ENCODE measurements around the gene GSTM3.

GSTM3 gene

GRCh38 chr1:109740615-109741373 is at the start of gene GSTM3:
Gene GSTM3 (minus strand): TSS chr1:109741038. CDS start chr1:109740287, 751 bp downstream.
- DNase-seq = no peak

GRCh38 chr1:109790329-109790728 is 49.5 kb upstream of the GSTM3 start:
- DNase-seq = no peak

GRCh38 chr1:109789551-109790180 is 48.8 kb upstream of the GSTM3 start:
- no peak for DNase-seq

GRCh38 chr1:109788695-109789521 is 48.1 kb upstream of the GSTM3 start:
- no peak for DNase-seq

GRCh38 chr1:109787845-109788601 is 47.2 kb upstream of the GSTM3 start:
- peak; percentile 28 for DNase-seq

- no peak for DNase-seq
These were observed 46.5 kb upstream of the GSTM3 start for GRCh38 chr1:109787211-109787844.

- no peak for DNase-seq
These were observed 45.7 kb upstream of the GSTM3 start for GRCh38 chr1:109786531-109787021.

- DNase-seq = no peak
These were observed 45.3 kb upstream of the GSTM3 start for GRCh38 chr1:109786112-109786480.

GRCh38 chr1:109785446-109786111 is 44.7 kb upstream of the GSTM3 start:
- no peak for DNase-seq

GRCh38 chr1:109784551-109785252 is 43.9 kb upstream of the GSTM3 start:
- DNase-seq = no peak

GRCh38 chr1:109783436-109783835 is 42.6 kb upstream of the GSTM3 start:
- no peak for DNase-seq

GRCh38 chr1:109782927-109783326 is 42.1 kb upstream of the GSTM3 start:
- no peak for DNase-seq

- DNase-seq = no peak
These were observed 41.7 kb upstream of the GSTM3 start for GRCh38 chr1:109782514-109782913.

GRCh38 chr1:109781806-109782205 is 41.0 kb upstream of the GSTM3 start:
- no peak for DNase-seq

- no peak for DNase-seq
These were observed 40.1 kb upstream of the GSTM3 start for GRCh38 chr1:109780982-109781381.

- DNase-seq = no peak
These were observed 37.3 kb upstream of the GSTM3 start for GRCh38 chr1:109777980-109778625.

GRCh38 chr1:109777436-109777835 is 36.6 kb upstream of the GSTM3 start:
- DNase-seq = no peak

- peak; percentile 83 for DNase-seq
These were observed 36.1 kb upstream of the GSTM3 start for GRCh38 chr1:109776911-109777310.

GRCh38 chr1:109776206-109776835 is 35.5 kb upstream of the GSTM3 start:
- no peak for DNase-seq

- no peak for DNase-seq
These were observed 34.6 kb upstream of the GSTM3 start for GRCh38 chr1:109775398-109775797.
